Mesothelial cell of epicardium (in vitro differentiated cells): ENCODE data around the gene DLL1. TPM values are rescaled to one million over a fixed set of nuclear protein-coding genes. Genes with fewer than 3 reads are reported as not detected.

Experiments used
- DNase-seq, 2 experiments: peaks; one replicate each; pipeline ENCODE4 v3.0.0; 2021; ENCODE audit warnings: low spot score in 2 of 2; ENCODE audit not compliant: unreplicated experiment in 2 of 2
- H3K27ac Mint-ChIP-seq: 2 replicates; pipeline ENCODE4 v1.8.0; 2021; ENCODE audit warnings: mixed read lengths
- H3K27me3 Mint-ChIP-seq: 2 replicates; pipeline ENCODE4 v1.8.0; 2021; ENCODE audit warnings: low read depth, mixed read lengths
- H3K36me3 Mint-ChIP-seq: 2 replicates; pipeline ENCODE4 v1.8.0; 2021; ENCODE audit warnings: mixed read lengths
- H3K4me1 Mint-ChIP-seq: 2 replicates; pipeline ENCODE4 v1.8.0; 2021; ENCODE audit warnings: mixed read lengths
- H3K4me3 Mint-ChIP-seq: 2 replicates; pipeline ENCODE4 v1.8.0; 2021; ENCODE audit warnings: mild to moderate bottlenecking, moderate library complexity, mixed read lengths
- H3K9me3 Mint-ChIP-seq: 2 replicates; pipeline ENCODE4 v1.8.0; 2021; ENCODE audit warnings: mixed read lengths
- CTCF ChIP-seq: fragments of 200-600 bp; sonication (generic); IDR thresholded peaks from one replicate; pipeline ENCODE4 v1.5.0; 2021; ENCODE audit warnings: antibody characterized with exemption; ENCODE audit not compliant: unreplicated experiment
- total RNA-seq: library from RNA; stranded (reverse); gene quantifications from 3 replicates; pipeline ENCODE4 v1.2.1, GENCODE V29; 2021

The DLL1 gene
- total RNA-seq, 1 donor from 2014 or later: 3.6 TPM

GRCh38 chr6:170314983-170315382, 24.1 kb upstream of the DLL1 start:
- Mint-ChIP-seq H3K4me3 (no peak overlapping the region), H3K4me1 (no peaks in the 10 kb centered on the region), H3K9me3 (no peaks in the 10 kb centered on the region), H3K36me3 (peaks cover 14% of the 10 kb centered on the region), H3K27ac (no peak overlapping the region), H3K27me3 (no peaks in the 10 kb centered on the region)
- TF ChIP-seq CTCF: no peak
- no peak for DNase-seq

- H3K9me3 Mint-ChIP-seq: no peaks in the 10 kb centered on the region
These were observed 22.9 kb upstream of the DLL1 start for GRCh38 chr6:170313716-170314295.

GRCh38 chr6:170312876-170313275, 22.0 kb upstream of the DLL1 start:
- no peak overlapping the region for H3K27ac Mint-ChIP-seq
- peaks cover 6% of the 10 kb centered on the region for H3K36me3 Mint-ChIP-seq
- TF ChIP-seq CTCF: no peak
- no peaks in the 10 kb centered on the region for H3K9me3 Mint-ChIP-seq
- no peak overlapping the region for H3K4me3 Mint-ChIP-seq
- no peaks in the 10 kb centered on the region for H3K27me3 Mint-ChIP-seq
- H3K4me1 Mint-ChIP-seq: peaks cover 10% of the 10 kb centered on the region
- DNase-seq: no peak

More at GRCh38 chr6:170313716-170314295, 22.9 kb upstream of the DLL1 start:
- Mint-ChIP-seq H3K36me3 (peaks cover 8% of the 10 kb centered on the region), H3K27ac (no peak overlapping the region), H3K27me3 (no peaks in the 10 kb centered on the region), H3K4me1 (peaks cover 2% of the 10 kb centered on the region), H3K4me3 (no peak overlapping the region)
- TF ChIP-seq CTCF: no peak
- DNase-seq: no peak

GRCh38 chr6:170311696-170312095, 20.8 kb upstream of the DLL1 start:
- Mint-ChIP-seq H3K27me3 (no peaks in the 10 kb centered on the region), H3K4me3 (no peak overlapping the region), H3K4me1 (peaks cover 19% of the 10 kb centered on the region), H3K9me3 (no peaks in the 10 kb centered on the region), H3K36me3 (peaks cover under 1% of the 10 kb centered on the region), H3K27ac (no peak overlapping the region)
- no peak for DNase-seq
- TF ChIP-seq CTCF: no peak

- Mint-ChIP-seq H3K4me3 (peak overlapping the region; percentile 88), H3K4me1 (peaks cover 27% of the 10 kb centered on the region), H3K27me3 (no peaks in the 10 kb centered on the region), H3K36me3 (peaks cover 4% of the 10 kb centered on the region), H3K9me3 (peaks cover 5% of the 10 kb centered on the region), H3K27ac (no peak overlapping the region)
- no peak for TF ChIP-seq CTCF
- DNase-seq: no peak
These were observed 17.9 kb upstream of the DLL1 start for GRCh38 chr6:170308761-170309160.
